HG03378 (cell line): Measurements from ENCODE around the gene NFASC.

Experiments
- ATAC-seq: cut with Tn5 transposase; IDR thresholded peaks from one replicate; pipeline ENCODE4 v1.9.1; 2021; ENCODE audit warnings: mild to moderate bottlenecking, moderate library complexity; ENCODE audit not compliant: unreplicated experiment

Gene NFASC

DNA sequence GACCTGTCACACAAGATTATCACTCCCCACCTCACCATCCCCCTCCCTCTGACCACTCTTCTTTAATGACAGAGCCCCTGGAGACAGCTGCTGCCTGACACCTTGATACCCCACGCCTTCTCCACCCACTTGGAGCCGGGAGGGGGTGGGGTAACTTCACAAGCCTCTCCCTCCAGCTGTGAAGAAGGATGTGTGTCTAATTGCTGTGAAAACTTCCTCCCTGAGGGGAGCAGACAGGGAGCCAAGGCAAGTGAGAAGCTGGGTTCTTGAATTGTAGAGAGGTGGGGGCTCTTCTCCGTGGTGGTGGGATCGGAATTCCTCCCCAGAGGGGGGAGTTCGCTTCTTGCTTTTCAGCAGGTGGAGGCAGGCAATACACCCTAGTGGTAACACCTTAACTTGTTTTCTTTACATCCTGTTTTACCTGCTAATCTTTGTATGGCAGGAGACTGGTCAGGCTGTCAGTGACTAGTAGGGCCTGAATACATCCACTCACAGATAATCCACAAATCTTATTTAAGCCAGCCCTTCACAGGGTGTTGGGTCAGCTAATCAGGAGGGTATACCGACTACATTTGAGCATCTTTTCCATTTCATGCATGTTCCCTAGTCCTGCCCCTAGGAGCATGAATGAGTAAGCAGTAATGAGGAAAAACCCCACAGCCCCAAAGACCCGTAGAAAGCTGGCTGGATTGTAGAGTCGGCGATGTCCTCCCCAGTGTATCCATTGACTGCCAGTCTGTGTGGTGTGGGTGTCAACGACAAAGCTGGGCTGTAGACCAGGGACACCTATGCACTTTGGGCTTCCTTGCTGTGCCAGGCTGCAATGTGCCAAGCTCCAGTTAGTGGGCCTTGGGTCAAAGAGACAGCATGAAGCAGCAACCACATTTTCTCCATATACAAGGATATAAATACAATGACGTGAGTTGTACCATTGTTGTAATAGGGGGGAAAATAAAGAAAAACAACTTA is 57.3 kb downstream of the NFASC start:
- no peak for ATAC-seq

DNA sequence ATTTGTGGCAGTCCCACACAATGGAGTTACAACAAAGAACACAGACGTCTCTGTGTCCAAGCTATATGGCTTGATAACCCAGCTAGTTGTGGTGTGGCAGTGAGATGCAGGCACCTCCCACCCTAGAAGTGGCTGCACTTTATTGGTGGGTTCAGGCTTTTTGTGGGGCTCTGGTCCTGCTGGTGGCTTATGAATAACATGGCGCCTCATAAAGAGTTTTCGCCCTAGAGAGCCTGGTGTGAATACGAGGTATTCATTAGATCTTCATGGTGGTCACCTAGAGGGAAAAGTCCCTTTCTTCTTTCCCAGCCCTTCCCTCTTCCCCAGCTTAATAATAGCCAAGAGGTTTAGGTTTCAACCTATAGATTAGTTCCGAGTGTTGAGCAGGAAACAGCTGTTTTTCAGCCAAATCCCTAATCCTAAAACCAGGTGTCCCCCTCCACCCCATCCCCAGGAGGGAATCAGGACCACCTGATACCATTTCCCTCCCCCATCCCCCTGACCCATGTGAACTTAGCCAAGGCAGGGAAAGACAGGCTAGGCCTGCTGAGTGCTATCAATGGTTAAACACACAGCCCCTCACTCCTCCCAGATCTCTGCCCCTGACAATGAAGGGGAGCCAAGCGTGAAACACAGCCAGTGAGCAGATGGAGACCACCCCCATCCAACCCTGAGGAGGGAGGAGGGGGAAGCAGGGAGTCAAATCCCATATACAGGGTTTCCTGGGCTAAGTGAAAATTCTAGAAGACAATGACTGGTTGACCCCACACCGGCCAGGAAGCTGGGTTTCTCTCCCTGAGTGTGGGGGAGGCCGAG is 58.2 kb downstream of the NFASC start:
- ATAC-seq = no peak

DNA sequence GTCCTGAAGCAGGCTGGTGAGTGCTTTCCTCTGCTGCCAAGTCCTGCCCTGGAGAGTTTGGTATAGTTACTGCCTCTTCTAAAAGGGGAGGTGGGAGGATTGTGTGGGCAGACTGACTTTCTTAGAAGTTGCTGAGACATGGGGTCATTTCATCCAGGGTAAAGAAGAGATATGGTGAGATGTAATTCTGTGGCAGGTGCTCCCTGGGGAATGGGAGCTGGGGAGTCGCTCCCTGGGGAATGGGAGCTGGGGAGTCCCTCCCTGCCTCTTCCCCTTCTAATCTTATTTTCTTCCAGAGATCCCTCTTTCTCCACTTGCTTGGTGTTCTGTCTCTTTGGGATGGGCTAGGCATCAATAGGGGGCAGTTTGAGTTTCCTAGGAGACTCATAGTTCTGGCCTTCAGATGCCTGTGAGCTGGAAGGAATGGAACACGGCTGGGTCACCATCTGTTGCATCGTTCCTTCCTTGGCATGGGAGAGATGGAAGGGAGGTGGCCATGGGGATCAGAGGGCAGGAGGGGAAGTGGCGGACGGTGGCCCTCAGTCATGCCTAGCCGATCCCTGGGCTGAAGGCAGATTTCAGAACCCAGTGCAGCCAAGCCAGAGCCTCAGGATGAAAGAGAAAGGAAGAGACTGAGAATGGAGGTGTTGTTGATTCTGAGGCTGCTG is 59.0 kb downstream of the NFASC start:
- ATAC-seq = no peak

DNA sequence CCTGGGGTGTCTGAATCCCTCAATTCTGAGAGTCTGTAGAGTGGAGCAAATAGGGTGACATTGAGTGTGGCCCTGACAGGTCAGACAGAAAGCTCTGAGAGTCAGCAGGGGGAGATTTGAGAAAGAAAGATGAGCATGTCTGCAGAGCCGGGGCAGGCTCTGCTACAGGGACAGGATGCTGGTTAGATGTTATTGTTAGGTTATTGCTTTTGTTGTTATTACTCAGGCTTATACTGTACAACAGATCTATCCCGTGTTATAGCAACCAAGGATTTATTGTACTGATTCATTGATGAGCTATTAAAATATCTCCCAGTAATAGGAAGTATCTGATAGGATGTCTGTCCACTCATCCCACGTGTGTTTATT is 59.5 kb downstream of the NFASC start:
- ATAC-seq = no peak

DNA sequence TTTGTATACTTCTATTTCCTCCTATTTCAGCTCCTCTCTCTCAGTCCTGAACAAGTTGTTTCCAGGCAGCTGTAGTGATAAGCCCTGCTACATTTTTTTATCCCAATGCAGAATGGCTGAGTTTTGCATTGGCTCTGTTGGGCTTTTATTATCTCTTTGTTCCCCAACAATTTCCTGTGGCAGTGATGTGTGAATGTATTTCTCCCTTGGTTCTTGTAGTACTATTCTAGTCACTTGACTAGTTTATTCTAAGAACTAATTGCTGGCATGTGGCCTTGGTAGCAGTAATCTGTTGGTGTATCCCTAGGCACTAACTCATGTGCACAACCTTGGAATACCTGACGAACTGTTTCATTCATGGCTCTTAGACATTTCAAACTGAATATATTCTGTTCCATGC is 60.7 kb downstream of the NFASC start:
- ATAC-seq = no peak

DNA sequence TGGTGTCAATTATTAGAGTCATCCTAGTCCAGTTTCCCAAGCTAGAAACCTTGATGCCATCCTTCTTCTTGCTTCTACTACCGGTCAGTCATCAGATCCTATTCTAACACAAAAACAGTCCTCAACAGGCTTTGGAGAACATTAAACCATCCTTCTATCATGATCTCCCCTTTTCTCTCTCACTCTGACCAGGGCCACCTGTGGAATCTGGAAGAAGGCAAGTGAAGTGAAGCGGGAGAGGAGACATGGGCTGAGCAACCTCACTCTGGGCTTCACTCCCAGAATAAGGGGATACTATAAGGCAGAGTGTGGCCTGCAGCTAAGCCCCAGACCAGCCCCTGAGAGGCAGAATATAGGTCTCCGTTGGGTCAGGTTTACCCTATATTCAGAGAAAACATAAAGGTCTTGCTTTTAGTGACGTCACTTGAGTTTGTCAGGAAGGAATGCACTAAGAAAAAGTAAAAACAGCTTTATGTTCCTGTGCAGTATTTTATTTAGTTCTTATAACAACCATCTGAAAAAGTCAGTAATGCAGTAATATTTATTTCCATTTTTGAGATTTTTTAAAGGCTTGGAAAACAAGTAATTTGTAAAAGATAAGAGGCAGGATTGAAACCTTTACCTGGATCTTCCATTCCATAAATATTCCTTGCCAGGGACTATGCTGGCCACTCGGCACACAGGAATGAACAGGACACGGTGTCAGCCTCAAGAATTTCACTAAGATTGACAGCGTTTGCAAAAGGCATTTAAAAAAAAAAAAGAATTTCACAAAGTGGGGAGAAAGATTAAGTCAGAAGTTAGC is 61.3 kb downstream of the NFASC start:
- no peak for ATAC-seq

DNA sequence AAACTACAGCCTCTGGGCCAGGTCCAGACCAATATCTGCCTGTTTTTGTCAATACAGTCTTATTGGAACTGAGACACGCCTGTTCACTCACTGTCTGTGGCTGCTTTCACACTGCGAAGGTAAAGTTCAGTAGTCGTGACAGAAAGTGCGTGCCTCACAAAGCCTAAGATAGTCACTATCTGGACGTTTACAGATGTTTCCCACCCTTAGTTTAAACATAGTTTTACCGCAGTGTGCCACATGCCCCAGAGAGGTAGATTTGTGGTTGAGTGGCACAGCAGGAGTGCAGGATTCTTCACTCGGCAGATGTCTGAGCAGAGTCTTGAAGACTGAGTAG is 61.9 kb downstream of the NFASC start:
- ATAC-seq = no peak

DNA sequence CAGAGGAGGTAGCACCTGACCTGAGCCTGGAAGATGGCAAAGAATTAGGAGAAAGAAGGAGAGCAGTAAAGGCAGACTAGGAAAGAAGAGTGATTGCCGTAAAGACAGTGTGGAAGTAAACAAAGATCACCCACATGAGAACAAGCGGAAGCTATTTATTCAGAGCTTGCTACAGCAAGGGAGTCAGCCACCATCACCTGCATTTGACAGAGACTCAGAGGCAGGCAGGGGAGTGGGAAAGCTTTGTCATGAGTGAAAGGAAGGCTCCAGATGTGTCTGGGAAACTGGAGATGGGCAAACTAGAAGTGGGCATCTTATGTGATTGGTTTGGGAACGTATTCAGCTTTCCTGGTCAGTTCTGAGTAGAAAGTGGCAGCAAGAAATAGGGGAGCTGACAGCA is 64.5 kb downstream of the NFASC start:
- ATAC-seq = no peak

DNA sequence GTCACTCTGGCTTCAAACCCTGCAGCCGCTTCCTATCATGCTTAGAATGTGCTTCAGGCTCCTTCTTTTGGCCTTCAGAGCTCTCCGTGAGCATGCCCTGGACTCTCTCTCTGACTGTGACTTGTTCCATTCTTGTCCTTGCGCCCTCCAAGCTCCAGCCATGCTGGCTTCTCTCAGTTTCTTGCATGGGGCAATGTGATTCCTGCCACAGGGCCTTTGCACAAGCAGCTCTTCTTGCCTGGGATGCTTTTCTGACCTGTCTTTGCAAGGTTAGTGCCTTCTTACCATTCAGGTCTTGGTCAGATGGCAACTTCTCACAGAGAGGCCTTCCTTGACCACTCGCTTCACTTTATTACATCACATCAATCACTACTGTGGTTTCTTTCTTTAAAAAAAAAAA is 66.1 kb downstream of the NFASC start:
- ATAC-seq = no peak

DNA sequence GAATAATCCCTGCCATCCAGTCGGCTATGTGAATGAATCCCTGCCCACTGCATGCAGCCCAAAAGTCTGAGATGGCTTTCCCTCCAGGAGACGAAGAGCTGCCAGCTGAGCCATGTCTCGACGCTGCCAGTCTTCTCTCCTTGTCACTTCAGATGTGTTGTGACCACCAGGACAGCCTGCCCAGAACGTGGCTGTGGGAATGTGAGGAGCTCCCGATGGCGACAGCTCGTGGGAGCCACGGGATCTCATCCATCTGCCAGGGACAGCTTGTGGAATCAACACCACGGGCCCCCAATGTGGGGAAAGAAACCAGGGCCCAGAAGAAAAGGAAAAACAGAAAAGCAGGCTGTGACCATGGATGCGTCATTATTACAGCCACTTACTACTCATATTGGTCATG is 67.2 kb downstream of the NFASC start:
- no peak for ATAC-seq

DNA sequence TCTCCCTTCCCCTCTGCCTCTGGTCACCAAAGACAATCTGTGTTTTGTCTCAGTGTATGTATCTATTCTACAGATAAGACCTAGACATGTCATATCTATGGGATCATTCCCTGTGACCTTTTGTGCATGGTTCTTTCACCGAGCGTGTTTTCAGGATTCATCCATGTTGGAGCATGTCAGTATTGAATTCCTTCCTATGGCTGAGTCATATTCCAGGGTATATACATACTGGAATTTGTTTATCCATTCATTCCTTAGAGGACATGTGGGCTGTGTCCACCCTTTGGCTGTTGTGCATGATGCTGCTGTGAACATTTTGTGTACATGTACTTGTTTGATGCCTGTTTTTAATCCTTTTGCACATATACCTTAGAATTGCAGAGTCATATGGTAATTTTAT is 69.9 kb downstream of the NFASC start:
- ATAC-seq = no peak

DNA sequence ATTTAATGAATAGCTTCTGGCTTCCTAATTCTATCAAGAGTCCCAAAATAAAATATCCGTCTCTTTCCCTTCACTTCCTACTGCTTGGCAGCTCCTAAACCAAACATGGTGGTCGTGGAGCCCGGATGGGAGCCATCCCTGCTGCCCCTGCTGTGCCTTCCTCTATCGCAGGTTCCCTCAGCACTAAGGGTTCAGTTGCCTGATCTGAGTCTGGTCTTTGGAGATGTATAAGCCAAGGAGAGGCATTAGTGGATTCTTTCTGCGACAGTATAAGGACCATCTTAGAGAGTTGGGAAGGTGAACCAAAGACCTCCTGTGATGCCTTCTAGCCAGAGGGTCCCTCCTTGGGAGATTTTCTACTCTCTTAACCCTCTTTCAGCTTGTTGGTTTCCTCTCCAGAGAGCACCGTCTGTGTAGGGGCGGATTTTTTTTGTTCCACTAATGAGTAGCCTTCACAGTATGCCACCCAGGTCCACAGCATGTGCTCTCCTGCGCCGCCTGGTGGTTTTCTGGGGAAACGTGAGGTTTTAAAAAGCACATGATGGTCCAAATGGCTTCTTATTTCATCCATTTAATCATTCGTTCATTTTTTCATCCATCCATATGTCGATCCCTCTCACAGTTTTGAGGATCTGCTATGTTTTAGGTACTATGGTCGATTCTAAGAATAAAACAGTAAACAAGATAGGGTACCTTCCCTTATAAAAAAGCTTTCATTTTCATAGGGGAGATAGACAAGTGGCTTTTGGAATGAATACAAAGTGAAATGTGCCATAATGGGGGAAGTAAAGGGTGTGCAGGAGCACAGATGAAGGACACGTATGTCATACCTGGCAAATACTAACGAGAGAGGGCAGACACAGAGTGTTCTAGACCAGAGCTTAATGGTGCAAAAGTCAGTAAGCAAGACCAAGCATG is 71.0 kb downstream of the NFASC start:
- ATAC-seq = no peak

DNA sequence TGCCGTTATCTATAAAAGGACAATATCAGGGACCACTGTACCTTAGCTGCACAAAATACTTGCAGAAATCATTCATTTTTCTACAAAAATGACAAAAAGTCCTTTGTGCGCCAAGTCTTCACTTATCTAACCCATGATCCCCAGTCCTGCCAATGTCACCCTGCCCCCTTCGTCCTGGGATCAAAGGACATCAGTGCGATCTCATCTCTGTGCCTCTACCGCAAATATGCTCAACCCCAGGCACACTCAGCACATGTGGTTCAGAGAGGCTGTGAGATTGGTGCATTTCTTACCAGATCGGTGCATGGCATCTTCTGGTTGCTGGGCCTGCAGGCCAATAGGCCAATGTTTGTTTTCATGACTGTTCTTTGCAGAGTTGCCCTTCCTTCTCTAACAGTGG is 72.8 kb downstream of the NFASC start:
- ATAC-seq = no peak

DNA sequence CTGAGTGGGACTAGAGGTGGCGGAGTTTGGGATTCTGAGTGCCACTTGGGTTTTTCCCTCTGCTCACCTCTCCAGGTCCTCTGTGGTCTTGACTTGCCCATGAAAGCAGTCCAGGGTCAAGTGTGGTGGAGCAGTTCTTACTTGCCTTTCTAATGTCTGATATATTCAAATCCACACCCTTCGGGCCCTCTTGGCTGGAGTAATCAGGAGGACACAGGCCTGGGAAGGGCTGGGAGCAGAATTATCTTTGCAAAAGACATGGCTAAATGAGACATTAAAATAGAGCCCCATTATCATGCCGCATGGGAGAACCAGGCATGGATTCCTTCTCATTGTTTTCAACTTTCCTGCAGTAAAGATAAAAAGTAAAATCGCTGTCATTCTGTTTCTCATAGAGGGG is 74.0 kb downstream of the NFASC start:
- no peak for ATAC-seq

DNA sequence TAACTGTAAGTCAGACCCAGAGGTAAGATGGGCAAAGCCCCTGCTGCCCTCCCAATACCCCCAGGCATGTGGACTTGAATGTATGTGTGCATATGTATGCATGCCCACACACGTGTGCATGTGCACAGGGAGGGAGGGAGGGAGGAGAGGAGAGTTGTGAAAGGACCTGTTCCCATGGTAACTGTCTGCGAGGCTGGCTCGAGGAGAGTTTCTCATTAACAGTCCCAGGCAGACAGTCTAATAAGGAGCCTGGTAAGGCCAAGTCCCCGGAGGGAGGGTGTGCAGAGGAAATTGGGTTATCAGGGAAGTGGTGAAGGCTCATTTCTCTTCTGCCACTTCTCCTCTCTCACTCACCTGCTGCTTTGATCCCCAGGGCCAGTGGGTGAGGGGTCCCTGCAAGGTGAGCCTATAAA is 74.9 kb downstream of the NFASC start:
- ATAC-seq = no peak

DNA sequence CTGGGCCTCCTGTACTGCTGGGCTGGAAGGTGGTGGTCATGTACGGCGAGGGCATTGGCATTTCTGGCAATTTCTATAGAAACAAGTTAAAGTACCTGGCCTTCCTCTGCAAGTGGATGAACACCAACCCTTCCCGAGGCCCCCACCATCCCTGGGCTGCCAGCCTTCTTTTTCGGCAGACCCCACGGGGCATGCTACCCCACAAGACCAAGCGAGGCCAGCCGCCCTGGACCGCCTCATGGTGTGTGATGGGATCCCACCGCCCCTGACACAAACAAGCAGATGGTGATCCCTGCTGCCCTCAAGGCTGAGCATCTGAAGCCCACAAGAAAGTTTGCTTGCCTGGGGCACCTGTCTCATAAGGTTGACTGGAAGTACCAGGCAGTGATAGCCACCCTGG is 76.0 kb downstream of the NFASC start:
- no peak for ATAC-seq

DNA sequence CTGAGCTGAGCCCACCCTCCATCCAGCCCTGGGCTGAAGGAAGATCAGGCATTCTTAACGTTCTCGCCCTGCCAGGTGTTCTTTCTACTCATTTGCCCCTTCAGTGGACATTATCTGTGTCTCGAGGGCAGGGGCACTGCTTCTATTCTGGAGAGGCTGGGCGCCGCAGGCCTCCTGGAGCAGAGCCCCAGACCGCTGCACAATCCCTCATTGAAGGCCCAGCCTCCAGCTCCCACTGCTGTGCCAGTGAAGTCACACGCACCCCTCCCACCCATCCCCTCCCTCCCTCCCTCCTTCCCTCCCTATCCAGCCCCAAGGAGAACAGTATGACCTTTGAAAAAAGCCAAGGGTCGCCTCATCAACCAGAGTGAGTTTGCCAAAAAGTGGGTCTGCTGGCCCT is 76.7 kb downstream of the NFASC start:
- ATAC-seq = no peak

DNA sequence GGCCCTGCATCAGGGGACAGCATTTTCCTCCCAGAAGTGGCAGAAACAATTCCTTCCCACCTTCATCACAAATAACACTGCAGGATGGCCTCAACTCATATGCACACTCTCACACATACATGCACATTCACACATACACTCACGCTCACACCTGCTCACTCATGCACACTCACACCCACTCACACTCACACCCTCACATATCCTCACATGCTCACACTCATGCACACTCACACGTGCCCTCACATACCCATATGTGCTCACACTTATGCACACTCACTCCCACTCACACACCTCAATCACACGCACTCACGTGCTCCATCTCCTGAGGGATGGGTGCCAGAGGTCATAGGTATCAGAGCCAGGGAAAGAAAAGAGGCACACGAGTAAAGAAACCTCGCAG is 77.1 kb downstream of the NFASC start:
- ATAC-seq = no peak

DNA sequence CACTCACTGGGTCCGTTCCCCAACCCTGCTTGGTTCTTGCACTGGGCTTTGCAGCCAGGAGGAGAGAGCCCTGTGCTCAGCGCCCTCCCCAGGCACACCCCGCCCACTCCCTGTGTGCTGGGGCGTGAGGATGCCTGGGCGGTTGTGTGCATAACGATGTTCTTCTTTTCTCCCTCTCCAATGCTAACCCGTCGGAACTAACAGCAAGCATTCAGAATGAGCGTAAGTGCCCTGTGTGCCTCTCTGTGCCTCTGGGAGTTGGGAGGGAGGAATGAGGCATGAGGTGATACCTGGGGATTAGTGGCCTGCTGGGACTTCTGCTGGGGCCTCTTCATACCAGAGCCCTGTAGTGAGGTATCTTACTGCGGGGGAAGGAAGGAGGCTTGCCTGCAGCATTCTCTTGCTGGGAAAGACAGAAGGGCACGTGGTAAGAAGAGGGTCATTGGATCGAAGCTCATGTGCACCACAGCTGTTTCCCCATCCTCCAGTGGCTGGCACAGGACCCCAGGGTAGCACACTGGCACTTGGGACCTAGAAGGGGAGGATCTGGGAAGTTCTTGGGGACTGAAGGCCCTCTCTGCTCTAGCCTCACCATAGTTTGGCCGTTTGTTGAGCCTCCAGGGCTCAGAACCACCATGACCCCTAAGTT is 79.8 kb downstream of the NFASC start:
- ATAC-seq = no peak
